ENCODE data around the gene KRTAP5-6. TPM values are rescaled to one million over a fixed set of nuclear protein-coding genes. Genes with fewer than 3 reads are reported as not detected.

The KRTAP5-6 gene
- total RNA-seq, 1 donor from 2014 or later: not detected

GRCh38 chr11:1729692-1730011 is 32.7 kb downstream of the KRTAP5-6 start:
- Mint-ChIP-seq H3K27me3 (ENCODE audit: low read depth) (peaks cover 85% of the 10 kb centered on the region), H3K27ac (no peak overlapping the region), H3K36me3 (no peaks in the 10 kb centered on the region), H3K4me1 (peaks cover 3% of the 10 kb centered on the region), H3K9me3 (no peaks in the 10 kb centered on the region), H3K4me3 (no peak overlapping the region)
- no peak for TF ChIP-seq CTCF (IDR thresholded peaks at IDR 0.05; ENCODE audit: unreplicated experiment)
- no peak for DNase-seq (ENCODE audit: low spot score in 2 of 2, unreplicated experiment in 2 of 2)

GRCh38 chr11:1730059-1730629 is 33.1 kb downstream of the KRTAP5-6 start:
- no peak for DNase-seq (ENCODE audit: low spot score in 2 of 2, unreplicated experiment in 2 of 2)
- H3K36me3 Mint-ChIP-seq: no peaks in the 10 kb centered on the region
- H3K9me3 Mint-ChIP-seq: no peaks in the 10 kb centered on the region
- TF ChIP-seq CTCF (IDR thresholded peaks at IDR 0.05; ENCODE audit: unreplicated experiment): no peak
- peaks cover 84% of the 10 kb centered on the region for H3K27me3 Mint-ChIP-seq (ENCODE audit: low read depth)
- H3K27ac Mint-ChIP-seq: no peak overlapping the region
- H3K4me3 Mint-ChIP-seq: no peak overlapping the region
- H3K4me1 Mint-ChIP-seq: peaks cover 3% of the 10 kb centered on the region

DNA sequence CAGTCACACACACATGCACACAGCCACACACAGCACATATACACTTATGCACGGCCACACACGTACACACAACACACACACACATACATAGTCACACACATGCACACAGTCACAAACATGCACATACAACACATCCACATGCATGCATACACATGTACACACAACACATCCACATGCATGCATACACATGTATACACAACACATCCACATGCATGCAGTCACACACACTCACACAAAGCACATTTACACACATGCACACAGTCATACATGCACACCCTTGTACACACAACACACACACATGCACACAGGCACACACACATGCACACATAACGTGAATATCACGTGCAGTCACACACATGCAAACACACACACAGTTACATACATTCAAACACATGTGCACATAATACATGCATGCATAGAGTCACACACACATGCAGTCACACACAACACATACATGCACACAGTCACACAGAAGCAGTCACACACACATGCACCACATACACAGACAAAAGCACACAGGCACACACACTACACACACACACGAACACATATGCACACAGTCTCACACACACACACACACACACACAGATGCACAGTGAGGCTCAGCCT is 34.6 kb downstream of the KRTAP5-6 start:
- Mint-ChIP-seq H3K4me3 (no peak overlapping the region), H3K27me3 (ENCODE audit: low read depth) (peaks cover 93% of the 10 kb centered on the region), H3K9me3 (peaks cover 11% of the 10 kb centered on the region), H3K36me3 (no peaks in the 10 kb centered on the region), H3K27ac (no peak overlapping the region), H3K4me1 (peaks cover 3% of the 10 kb centered on the region)
- DNase-seq (ENCODE audit: low spot score in 2 of 2, unreplicated experiment in 2 of 2): no peak
- TF ChIP-seq CTCF (IDR thresholded peaks at IDR 0.05; ENCODE audit: unreplicated experiment): no peak

GRCh38 chr11:1732418-1733008 is 35.5 kb downstream of the KRTAP5-6 start:
- Mint-ChIP-seq H3K27me3 (ENCODE audit: low read depth) (peaks cover 89% of the 10 kb centered on the region), H3K36me3 (no peaks in the 10 kb centered on the region), H3K9me3 (peaks cover 18% of the 10 kb centered on the region), H3K4me3 (no peak overlapping the region), H3K4me1 (peaks cover 3% of the 10 kb centered on the region), H3K27ac (no peak overlapping the region)
- TF ChIP-seq CTCF (IDR thresholded peaks at IDR 0.05; ENCODE audit: unreplicated experiment): no peak
- DNase-seq (ENCODE audit: low spot score in 2 of 2, unreplicated experiment in 2 of 2): no peak

GRCh38 chr11:1733009-1733715 is 36.2 kb downstream of the KRTAP5-6 start:
- Mint-ChIP-seq H3K36me3 (no peaks in the 10 kb centered on the region), H3K4me3 (no peak overlapping the region), H3K4me1 (peaks cover 3% of the 10 kb centered on the region), H3K27me3 (ENCODE audit: low read depth) (peaks cover 87% of the 10 kb centered on the region), H3K27ac (no peak overlapping the region), H3K9me3 (peaks cover 24% of the 10 kb centered on the region)
- DNase-seq (ENCODE audit: low spot score in 2 of 2, unreplicated experiment in 2 of 2): no peak
- TF ChIP-seq CTCF (IDR thresholded peaks at IDR 0.05; ENCODE audit: unreplicated experiment): no peak

All from mesothelial cell of epicardium (in vitro differentiated cells).